SK-N-SH (cell line): ENCODE results near the gene SSTR5.

Source experiments
- CHD2 ChIP-seq: fragments of 150-350 bp; IDR thresholded peaks from 2 replicates; pipeline ENCODE4 v1.6.1; 2018; ENCODE audit warnings: low read length; ENCODE audit not compliant: partially characterized antibody
- ELF1 ChIP-seq: IDR thresholded peaks from 2 replicates; pipeline ENCODE4 v1.4.0; 2012
- EP300 ChIP-seq, 2 experiments: IDR thresholded peaks; 2 replicates each; pipeline versions ENCODE4 v1.4.0 to v1.6.1; 2012; ENCODE audit warnings: borderline replicate concordance in 1 of 2, low read depth in 1 of 2, low read length in 1 of 2
- GABPA ChIP-seq: IDR thresholded peaks from 2 replicates; pipeline ENCODE4 v1.4.0; 2012; ENCODE audit warnings: low read depth, mild to moderate bottlenecking
- MEF2A ChIP-seq: IDR thresholded peaks from 2 replicates; pipeline ENCODE4 v1.4.0; 2012; ENCODE audit warnings: low read depth, borderline replicate concordance
- NFIC ChIP-seq: IDR thresholded peaks from 2 replicates; pipeline ENCODE4 v1.4.0; 2012; ENCODE audit warnings: borderline replicate concordance
- POLR2AphosphoS5 ChIP-seq: IDR thresholded peaks from 2 replicates; pipeline ENCODE4 v1.6.1; 2012; ENCODE audit warnings: low read depth, low read length
- RCOR1 ChIP-seq: fragments of 150-350 bp; IDR thresholded peaks from 2 replicates; pipeline ENCODE4 v1.6.1; 2017; ENCODE audit warnings: antibody characterized with exemption, low read length
- RFX5 ChIP-seq: IDR thresholded peaks from 2 replicates; pipeline ENCODE4 v1.6.1; 2012; ENCODE audit warnings: mild to moderate bottlenecking, improper control_type of control experiment, low read length
- SMC3 ChIP-seq: IDR thresholded peaks from 2 replicates; pipeline ENCODE4 v1.6.1; 2012; ENCODE audit warnings: low read depth, low read length, improper control_type of control experiment
- YY1 ChIP-seq: IDR thresholded peaks from 2 replicates; pipeline ENCODE4 v1.4.0; 2012; ENCODE audit warnings: low read depth, mild to moderate bottlenecking
- TF ChIP-seq, protein P1 (sequence below): fragments of 200-600 bp; sonication (generic); IDR thresholded peaks from 2 replicates; pipeline ENCODE4 v1.6.1; 2017; ENCODE audit warnings: antibody characterized with exemption, mild to moderate bottlenecking, moderate library complexity
- TF ChIP-seq, protein P2 (sequence below): IDR thresholded peaks from 2 replicates; pipeline ENCODE4 v1.6.1; 2012; ENCODE audit warnings: mild to moderate bottlenecking, low read depth, low read length, moderate library complexity

DNA sequence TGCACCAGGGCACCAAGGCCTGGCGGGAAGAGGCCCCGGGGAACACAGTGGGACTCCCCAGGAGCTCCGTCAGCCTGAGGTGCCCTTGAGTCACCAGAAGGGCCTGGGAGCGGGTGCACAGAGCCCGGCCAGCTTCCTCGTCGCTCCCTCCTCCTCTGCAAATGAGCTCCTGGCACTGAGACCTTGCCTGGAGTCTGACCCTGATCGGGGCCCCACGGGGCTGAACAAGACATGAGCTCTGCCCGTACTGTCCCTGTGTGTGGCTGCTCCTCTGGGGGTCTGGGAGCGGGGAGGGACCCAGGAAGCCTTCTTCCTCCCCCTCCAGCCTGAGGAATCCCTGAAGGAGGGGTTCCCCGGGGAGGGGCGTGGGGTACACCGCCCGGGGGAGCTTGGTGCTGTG is 36.4 kb upstream of the SSTR5 start:
- TF ChIP-seq ELF1 (no peak), POLR2AphosphoS5 (no peak), CHD2 (no peak), SMC3 (no peak), MEF2A (no peak), GABPA (no peak), EP300 (IDR thresholded peaks at IDR 0.05; ENCODE audit: borderline replicate concordance in 1 of 2, low read depth in 1 of 2, low read length in 1 of 2) (no peak), YY1 (no peak), RCOR1 (no peak), NFIC (no peak), RFX5 (no peak)
- TF ChIP-seq, protein P1, sequence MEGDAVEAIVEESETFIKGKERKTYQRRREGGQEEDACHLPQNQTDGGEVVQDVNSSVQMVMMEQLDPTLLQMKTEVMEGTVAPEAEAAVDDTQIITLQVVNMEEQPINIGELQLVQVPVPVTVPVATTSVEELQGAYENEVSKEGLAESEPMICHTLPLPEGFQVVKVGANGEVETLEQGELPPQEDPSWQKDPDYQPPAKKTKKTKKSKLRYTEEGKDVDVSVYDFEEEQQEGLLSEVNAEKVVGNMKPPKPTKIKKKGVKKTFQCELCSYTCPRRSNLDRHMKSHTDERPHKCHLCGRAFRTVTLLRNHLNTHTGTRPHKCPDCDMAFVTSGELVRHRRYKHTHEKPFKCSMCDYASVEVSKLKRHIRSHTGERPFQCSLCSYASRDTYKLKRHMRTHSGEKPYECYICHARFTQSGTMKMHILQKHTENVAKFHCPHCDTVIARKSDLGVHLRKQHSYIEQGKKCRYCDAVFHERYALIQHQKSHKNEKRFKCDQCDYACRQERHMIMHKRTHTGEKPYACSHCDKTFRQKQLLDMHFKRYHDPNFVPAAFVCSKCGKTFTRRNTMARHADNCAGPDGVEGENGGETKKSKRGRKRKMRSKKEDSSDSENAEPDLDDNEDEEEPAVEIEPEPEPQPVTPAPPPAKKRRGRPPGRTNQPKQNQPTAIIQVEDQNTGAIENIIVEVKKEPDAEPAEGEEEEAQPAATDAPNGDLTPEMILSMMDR = no peak
- TF ChIP-seq, protein P2, sequence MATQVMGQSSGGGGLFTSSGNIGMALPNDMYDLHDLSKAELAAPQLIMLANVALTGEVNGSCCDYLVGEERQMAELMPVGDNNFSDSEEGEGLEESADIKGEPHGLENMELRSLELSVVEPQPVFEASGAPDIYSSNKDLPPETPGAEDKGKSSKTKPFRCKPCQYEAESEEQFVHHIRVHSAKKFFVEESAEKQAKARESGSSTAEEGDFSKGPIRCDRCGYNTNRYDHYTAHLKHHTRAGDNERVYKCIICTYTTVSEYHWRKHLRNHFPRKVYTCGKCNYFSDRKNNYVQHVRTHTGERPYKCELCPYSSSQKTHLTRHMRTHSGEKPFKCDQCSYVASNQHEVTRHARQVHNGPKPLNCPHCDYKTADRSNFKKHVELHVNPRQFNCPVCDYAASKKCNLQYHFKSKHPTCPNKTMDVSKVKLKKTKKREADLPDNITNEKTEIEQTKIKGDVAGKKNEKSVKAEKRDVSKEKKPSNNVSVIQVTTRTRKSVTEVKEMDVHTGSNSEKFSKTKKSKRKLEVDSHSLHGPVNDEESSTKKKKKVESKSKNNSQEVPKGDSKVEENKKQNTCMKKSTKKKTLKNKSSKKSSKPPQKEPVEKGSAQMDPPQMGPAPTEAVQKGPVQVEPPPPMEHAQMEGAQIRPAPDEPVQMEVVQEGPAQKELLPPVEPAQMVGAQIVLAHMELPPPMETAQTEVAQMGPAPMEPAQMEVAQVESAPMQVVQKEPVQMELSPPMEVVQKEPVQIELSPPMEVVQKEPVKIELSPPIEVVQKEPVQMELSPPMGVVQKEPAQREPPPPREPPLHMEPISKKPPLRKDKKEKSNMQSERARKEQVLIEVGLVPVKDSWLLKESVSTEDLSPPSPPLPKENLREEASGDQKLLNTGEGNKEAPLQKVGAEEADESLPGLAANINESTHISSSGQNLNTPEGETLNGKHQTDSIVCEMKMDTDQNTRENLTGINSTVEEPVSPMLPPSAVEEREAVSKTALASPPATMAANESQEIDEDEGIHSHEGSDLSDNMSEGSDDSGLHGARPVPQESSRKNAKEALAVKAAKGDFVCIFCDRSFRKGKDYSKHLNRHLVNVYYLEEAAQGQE = no peak
